WI38 (cell line): ENCODE measurements around the gene CASP8AP2.

Experiments
- H3K4me3 ChIP-seq: 2 replicates; pipeline ENCODE4 v1.5.1; 2011; ENCODE audit warnings: low read depth, mild to moderate bottlenecking, control low read depth, low read length
- CTCF ChIP-seq: IDR thresholded peaks from 2 replicates; pipeline ENCODE4 v1.5.1; 2012; ENCODE audit warnings: low read depth, mild to moderate bottlenecking, control low read depth, low read length

Gene CASP8AP2

GRCh38 chr6:89789980-89790379 is 39.7 kb upstream of the CASP8AP2 start:
- H3K4me3 ChIP-seq = no peak overlapping the region
- TF ChIP-seq CTCF = no peak

GRCh38 chr6:89790403-89790802 is 39.3 kb upstream of the CASP8AP2 start:
- no peak overlapping the region for H3K4me3 ChIP-seq
- TF ChIP-seq CTCF = no peak

GRCh38 chr6:89792881-89793280 is 36.8 kb upstream of the CASP8AP2 start:
- TF ChIP-seq CTCF = peak; percentile 27; the same call in 1 of the 2 replicates
- H3K4me3 ChIP-seq = no peak overlapping the region

GRCh38 chr6:89793586-89793985 is 36.1 kb upstream of the CASP8AP2 start:
- no peak for TF ChIP-seq CTCF

GRCh38 chr6:89794324-89794723 is 35.4 kb upstream of the CASP8AP2 start:
- TF ChIP-seq CTCF = no peak
- H3K4me3 ChIP-seq = no peak overlapping the region

More at GRCh38 chr6:89793586-89793985, 36.1 kb upstream of the CASP8AP2 start:
- no peak overlapping the region for H3K4me3 ChIP-seq

GRCh38 chr6:89797317-89797716 is 32.4 kb upstream of the CASP8AP2 start:
- TF ChIP-seq CTCF = no peak
- H3K4me3 ChIP-seq = no peak overlapping the region

GRCh38 chr6:89799096-89799495 is 30.6 kb upstream of the CASP8AP2 start:
- no peak for TF ChIP-seq CTCF

More at GRCh38 chr6:89799096-89799495, 30.6 kb upstream of the CASP8AP2 start:
- no peak overlapping the region for H3K4me3 ChIP-seq
